ENCODE data around the gene DMKN.

Gene DMKN

DNA sequence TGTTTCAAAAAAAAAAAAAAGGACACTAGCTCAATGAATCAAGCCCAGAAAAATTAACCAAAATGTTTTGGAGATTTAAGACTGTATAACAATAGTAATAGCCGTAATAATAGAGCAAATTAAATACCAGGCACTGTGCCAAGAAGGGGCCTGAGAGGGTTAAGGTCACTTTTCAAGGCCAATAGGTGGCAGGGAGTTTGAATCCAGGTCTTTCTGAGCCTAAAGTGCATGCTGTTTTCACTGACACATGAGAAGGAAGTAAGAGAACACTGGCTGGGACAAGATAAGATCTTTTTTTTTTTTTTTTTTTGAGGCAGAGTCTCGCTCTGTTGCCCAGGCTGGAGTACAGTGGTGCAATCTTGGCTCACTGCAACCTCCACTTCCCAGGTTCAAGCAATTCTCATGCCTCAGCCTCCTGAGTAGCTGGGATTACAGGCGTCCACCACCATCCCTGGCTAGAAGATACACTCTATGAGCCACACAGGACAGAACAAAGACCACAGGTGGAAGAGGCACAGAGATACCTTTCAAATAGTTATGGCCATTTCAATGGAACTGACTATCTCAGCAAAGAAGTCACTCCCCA, 57.7 kb downstream of the DMKN start:
- no peak overlapping the region for H3K4me3 ChIP-seq (ENCODE audit: low read depth, low read length)
- no peak for DNase-seq (ENCODE audit: low read depth)
- TF ChIP-seq, protein P1, sequence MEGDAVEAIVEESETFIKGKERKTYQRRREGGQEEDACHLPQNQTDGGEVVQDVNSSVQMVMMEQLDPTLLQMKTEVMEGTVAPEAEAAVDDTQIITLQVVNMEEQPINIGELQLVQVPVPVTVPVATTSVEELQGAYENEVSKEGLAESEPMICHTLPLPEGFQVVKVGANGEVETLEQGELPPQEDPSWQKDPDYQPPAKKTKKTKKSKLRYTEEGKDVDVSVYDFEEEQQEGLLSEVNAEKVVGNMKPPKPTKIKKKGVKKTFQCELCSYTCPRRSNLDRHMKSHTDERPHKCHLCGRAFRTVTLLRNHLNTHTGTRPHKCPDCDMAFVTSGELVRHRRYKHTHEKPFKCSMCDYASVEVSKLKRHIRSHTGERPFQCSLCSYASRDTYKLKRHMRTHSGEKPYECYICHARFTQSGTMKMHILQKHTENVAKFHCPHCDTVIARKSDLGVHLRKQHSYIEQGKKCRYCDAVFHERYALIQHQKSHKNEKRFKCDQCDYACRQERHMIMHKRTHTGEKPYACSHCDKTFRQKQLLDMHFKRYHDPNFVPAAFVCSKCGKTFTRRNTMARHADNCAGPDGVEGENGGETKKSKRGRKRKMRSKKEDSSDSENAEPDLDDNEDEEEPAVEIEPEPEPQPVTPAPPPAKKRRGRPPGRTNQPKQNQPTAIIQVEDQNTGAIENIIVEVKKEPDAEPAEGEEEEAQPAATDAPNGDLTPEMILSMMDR (conservative IDR thresholded peaks at IDR 0.05; ENCODE audit: low read depth, low read length), result no peak

DNA sequence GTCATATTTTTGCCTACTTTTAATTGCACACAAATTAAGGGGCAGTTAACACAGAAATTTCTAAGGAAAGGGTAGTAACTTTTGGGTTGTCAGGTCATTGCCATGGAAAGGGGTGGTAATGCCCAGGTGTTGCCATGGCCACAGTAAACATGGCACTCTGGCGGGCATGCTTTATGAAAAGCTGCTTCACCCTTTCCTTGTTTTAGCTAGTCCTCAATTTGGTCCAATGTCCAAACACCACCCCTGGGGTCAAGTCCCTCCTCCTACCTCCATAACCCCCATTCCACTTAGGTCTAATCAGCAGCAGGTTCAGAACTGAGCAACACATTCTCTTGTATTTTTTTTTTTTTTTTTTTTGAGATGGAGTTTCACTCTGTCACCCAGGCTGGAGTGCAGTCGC, 58.8 kb downstream of the DMKN start:
- DNase-seq (ENCODE audit: low read depth), result no peak
- TF ChIP-seq, protein P1 (conservative IDR thresholded peaks at IDR 0.05; ENCODE audit: low read depth, low read length), result no peak
- H3K4me3 ChIP-seq (ENCODE audit: low read depth, low read length), result no peak overlapping the region

DNA sequence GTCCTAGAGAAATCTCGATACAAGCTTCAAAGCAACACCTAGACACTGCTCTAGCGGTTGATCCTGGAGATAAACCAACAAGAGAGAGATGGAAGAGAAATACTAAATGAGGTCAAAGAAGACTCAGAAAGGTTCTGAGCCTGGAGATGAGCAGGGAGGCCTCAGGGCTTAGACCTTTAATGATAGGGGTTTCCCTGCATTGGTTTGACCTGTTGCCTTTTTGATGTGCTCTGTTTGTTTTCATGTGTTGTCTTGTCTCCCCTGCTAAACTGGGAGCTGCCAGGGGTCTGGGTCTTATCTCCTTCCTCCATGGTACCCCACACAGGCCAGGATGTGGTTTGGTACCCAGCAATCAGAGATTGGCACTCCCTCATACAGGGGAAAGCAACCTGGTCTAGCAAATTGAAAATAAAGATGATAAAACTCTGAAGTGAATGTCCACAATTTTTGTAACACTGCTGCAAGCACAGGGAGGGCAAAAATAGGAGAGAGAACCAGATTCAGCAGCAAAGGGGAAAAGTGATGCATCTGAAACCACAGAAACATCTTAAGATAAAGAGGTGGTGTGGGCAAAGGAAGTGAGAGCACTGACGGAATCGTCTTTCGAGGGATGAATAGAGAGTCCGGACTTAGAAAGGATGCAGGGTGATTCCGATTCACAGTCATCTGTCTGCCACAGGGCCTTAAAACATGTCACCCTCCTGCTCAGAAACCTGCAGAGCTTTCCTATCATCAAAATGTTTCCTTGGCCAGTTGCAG, 61.9 kb downstream of the DMKN start:
- TF ChIP-seq, protein P1 (conservative IDR thresholded peaks at IDR 0.05; ENCODE audit: low read depth, low read length), result no peak
- no peak overlapping the region for H3K4me3 ChIP-seq (ENCODE audit: low read depth, low read length)
- no peak for DNase-seq (ENCODE audit: low read depth)

DNA sequence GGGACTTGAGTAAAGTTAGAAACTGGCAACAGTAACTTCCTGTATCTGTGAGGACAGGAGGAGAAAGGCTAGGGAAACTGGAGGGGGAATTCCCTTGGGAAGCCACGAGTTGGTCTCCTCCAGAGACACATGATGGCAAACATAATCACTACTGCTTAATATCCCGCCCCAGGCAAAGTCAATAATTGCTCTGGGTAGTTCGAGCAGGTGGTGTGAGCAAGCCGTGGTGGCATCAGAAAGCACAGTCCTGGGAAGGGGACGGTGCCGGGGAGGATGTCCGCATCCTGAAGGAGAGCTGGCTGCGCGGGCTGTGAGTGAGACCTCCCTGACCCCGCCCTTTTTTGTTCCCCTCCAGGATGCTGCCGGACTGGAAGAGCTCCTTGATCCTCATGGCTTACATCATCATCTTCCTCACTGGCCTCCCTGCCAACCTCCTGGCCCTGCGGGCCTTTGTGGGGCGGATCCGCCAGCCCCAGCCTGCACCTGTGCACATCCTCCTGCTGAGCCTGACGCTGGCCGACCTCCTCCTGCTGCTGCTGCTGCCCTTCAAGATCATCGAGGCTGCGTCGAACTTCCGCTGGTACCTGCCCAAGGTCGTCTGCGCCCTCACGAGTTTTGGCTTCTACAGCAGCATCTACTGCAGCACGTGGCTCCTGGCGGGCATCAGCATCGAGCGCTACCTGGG, 63.9 kb downstream of the DMKN start:
- TF ChIP-seq, protein P1 (conservative IDR thresholded peaks at IDR 0.05; ENCODE audit: low read depth, low read length), result no peak
- no peak for DNase-seq (ENCODE audit: low read depth)
- H3K4me3 ChIP-seq (ENCODE audit: low read depth, low read length), result no peak overlapping the region

DNA sequence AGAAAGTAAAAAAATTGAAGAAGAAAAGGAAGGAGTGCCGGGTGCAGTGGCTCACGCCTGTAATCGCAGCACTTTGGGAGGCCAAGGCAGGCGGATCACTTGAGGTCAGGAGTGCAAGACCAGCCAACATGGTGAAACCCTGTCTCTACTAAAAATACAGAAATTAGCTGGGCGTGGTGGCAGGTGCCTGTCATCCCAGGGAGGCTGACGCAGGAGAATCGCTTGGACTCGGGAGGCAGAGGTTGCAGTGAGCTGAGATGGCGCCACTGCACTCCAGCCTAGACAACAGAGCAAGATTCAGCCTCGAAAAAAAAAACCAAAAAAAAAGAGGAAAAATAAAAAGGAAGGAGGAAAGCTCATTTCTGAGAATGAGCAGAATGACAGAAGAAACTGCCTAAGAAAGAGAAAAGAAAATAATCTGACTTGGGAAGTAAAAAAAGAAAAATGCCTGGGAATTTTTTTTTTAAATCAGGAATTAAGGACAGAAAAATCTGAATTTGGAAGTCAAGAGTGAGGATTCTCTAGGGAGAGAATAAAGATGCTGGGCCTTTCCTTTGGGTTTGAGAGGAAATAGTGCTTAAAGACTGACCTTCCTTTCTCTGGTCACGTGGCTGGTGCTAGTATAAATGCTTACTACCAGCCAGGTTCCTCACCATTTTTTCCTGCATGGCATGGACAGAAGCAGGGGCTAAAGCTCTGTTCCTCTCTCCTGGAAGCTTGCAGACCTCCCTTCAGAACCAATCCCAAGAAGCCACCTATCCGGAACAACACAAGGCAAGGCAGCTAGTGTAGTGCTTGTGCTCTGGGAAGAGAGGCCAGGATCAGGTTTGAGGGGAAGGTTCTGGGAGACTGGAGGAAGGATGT, 65.6 kb downstream of the DMKN start, which contains the start of gene FFAR2:
Gene FFAR2 (plus strand): TSS at position 652 of the 864 bp plus-strand sequence. CDS start 1,458 bp downstream, outside the sequence.
- no peak for DNase-seq (ENCODE audit: low read depth)
- no peak within 1 kb of the TSS for H3K4me3 ChIP-seq (ENCODE audit: low read depth, low read length)
- TF ChIP-seq, protein P1 (conservative IDR thresholded peaks at IDR 0.05; ENCODE audit: low read depth, low read length), result no peak

Data from choroid plexus epithelial cell (primary cell).